Prostate gland (tissue), 2 donors: ENCODE data around the gene GNA14. TPM values are rescaled to one million over a fixed set of nuclear protein-coding genes. Genes with fewer than 3 reads are reported as not detected.

ENCODE experiments used
- DNase-seq: peaks from one replicate; pipeline ENCODE4 v3.0.0-alpha.2; 2019; ENCODE audit warnings: low spot score
- H3K27ac ChIP-seq, 2 donors: fragments of 200-600 bp; sonication (generic); 2 replicates each; pipeline ENCODE4 v1.5.1; 2017 to 2019
- H3K27me3 ChIP-seq: fragments of 200-600 bp; sonication (generic); replicated peaks from 2 replicates; pipeline ENCODE4 v1.5.1; 2019; ENCODE audit not compliant: insufficient read depth
- H3K36me3 ChIP-seq, 2 donors: fragments of 200-600 bp; sonication (generic); 1 replicate in 1 of 2; 2 replicates in 1 of 2; pipeline versions ENCODE4 v1.5.1 to v1.8.1; 2017 to 2019
- H3K4me1 ChIP-seq: fragments of 200-600 bp; sonication (generic); replicated peaks from 2 replicates; pipeline ENCODE4 v1.5.1; 2019
- H3K4me3 ChIP-seq, 2 donors: fragments of 200-600 bp; sonication (generic); 2 replicates each; pipeline ENCODE4 v1.5.1; 2017 to 2019
- H3K9me3 ChIP-seq: fragments of 200-600 bp; sonication (generic); 2 replicates; pipeline ENCODE4 v1.5.1; 2017
- POLR2A ChIP-seq: fragments of 450-650 bp; IDR thresholded peaks from one replicate; pipeline ENCODE4 v1.6.1; 2016; ENCODE audit warnings: antibody characterized with exemption, mild to moderate bottlenecking
- POLR2AphosphoS5 ChIP-seq: sonication (generic); formaldehyde crosslinking; IDR thresholded peaks from one replicate; pipeline ENCODE4 v1.6.1; 2017; ENCODE audit warnings: antibody characterized with exemption
- WGBS: methylation state at CpG from one replicate; pipeline ENCODE4 v1.1.5; 2018; 5-methylcytosine and 5-hydroxymethylcytosine counted together
- intact Hi-C: fragments of 100-400 bp; cut with DNase I; formaldehyde crosslinking; loops from one replicate; pipeline ENCODE4 v1.14.2; 2022
- small RNA-seq, 2 donors: library from RNA; depleted of rRNA; stranded (forward); fragments of <200 nt; gene quantifications; one replicate each; pipeline ENCODE3, GENCODE V24; 2016
- total RNA-seq, 2 donors: library from RNA; depleted of rRNA; stranded (reverse); fragments of >200 nt; gene quantifications; one replicate each; pipeline ENCODE4 v1.1.0, GENCODE V29; 2016
- TF ChIP-seq, protein P1 (sequence below), 4 experiments: fragments of 200-600 bp in 2 of 4; fragments of 450-650 bp in 2 of 4; sonication (generic) in 2 of 4; IDR thresholded peaks; 1 replicate in 3 of 4; 2 replicates in 1 of 4; pipeline ENCODE4 v1.5.1; 2016 to 2019; ENCODE audit warnings: antibody characterized with exemption in 4 of 4, mild to moderate bottlenecking in 2 of 4, moderate library complexity in 2 of 4

The GNA14 gene
- total RNA-seq, 2 donors from 2014 or later = 2.4 to 5.5 TPM

DNA sequence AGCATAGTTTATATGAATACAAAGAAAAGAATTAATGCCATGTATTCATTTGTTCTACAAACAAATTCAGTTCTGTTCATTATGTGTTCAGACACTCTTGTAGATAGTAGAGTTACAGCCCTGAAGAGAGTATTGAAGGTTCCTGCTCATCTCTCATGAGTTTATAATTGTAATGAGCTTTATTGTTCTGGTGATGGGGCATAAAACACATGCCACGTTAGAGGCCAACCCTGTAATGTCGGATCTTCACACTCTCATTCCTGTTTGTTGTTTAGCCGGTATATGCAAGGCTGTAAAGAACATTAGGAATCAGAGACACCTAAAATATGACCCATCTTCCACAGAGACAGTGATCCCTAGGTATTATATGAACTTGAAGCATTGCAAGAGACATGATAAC lies 256.3 kb downstream of the GNA14 start:
- no peak for DNase-seq
- H3K9me3 ChIP-seq = no peaks in the 10 kb centered on the region
- no peak overlapping the region for H3K27ac ChIP-seq
- H3K36me3 ChIP-seq = no peaks in the 10 kb centered on the region
- intact Hi-C loops = no loop called here
- TF ChIP-seq, protein P1, sequence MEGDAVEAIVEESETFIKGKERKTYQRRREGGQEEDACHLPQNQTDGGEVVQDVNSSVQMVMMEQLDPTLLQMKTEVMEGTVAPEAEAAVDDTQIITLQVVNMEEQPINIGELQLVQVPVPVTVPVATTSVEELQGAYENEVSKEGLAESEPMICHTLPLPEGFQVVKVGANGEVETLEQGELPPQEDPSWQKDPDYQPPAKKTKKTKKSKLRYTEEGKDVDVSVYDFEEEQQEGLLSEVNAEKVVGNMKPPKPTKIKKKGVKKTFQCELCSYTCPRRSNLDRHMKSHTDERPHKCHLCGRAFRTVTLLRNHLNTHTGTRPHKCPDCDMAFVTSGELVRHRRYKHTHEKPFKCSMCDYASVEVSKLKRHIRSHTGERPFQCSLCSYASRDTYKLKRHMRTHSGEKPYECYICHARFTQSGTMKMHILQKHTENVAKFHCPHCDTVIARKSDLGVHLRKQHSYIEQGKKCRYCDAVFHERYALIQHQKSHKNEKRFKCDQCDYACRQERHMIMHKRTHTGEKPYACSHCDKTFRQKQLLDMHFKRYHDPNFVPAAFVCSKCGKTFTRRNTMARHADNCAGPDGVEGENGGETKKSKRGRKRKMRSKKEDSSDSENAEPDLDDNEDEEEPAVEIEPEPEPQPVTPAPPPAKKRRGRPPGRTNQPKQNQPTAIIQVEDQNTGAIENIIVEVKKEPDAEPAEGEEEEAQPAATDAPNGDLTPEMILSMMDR (IDR thresholded peaks at IDR 0.05) = no peak
- TF ChIP-seq POLR2A (no peak), POLR2AphosphoS5 (no peak)
- WGBS = 78% methylated on average over 3 of the region's 3 CpGs
- H3K4me1 ChIP-seq = no peaks in the 10 kb centered on the region
- no peak overlapping the region for H3K4me3 ChIP-seq
- no peaks in the 10 kb centered on the region for H3K27me3 ChIP-seq

- no peaks in the 10 kb centered on the region for H3K4me1 ChIP-seq
- H3K9me3 ChIP-seq = no peaks in the 10 kb centered on the region
- H3K4me3 ChIP-seq = no peak overlapping the region
- intact Hi-C loops = no loop called here
- 54% methylated on average over 1 of the region's 1 CpG for WGBS
- no peak for TF ChIP-seq POLR2AphosphoS5
- no peak overlapping the region for H3K27ac ChIP-seq
- H3K27me3 ChIP-seq = no peaks in the 10 kb centered on the region
- no peaks in the 10 kb centered on the region for H3K36me3 ChIP-seq
- no peak for DNase-seq
Observed at GRCh38 chr9:77386187-77386586, 261.9 kb downstream of the GNA14 start.

- no peaks in the 10 kb centered on the region for H3K4me1 ChIP-seq
- H3K27ac ChIP-seq = no peak overlapping the region
- no peaks in the 10 kb centered on the region for H3K27me3 ChIP-seq
- intact Hi-C loops = no loop called here
- no peaks in the 10 kb centered on the region for H3K36me3 ChIP-seq
- no peak overlapping the region for H3K4me3 ChIP-seq
- no peak for DNase-seq
- TF ChIP-seq POLR2A (no peak), POLR2AphosphoS5 (no peak)
- TF ChIP-seq, protein P1 (IDR thresholded peaks at IDR 0.05) = no peak
- H3K9me3 ChIP-seq = no peaks in the 10 kb centered on the region
Observed at GRCh38 chr9:77384406-77384805, 263.7 kb downstream of the GNA14 start.

- WGBS = 93% methylated on average over 6 of the region's 6 CpGs
- TF ChIP-seq POLR2A = no peak
- TF ChIP-seq, protein P1 (IDR thresholded peaks at IDR 0.05) = no peak
- no peak for TF ChIP-seq POLR2AphosphoS5
- intact Hi-C loops = no loop called here
- H3K4me3 ChIP-seq = no peak overlapping the region
- no peak overlapping the region for H3K27ac ChIP-seq
- DNase-seq = no peak
- H3K9me3 ChIP-seq = no peaks in the 10 kb centered on the region
- no peaks in the 10 kb centered on the region for H3K36me3 ChIP-seq
- H3K27me3 ChIP-seq = no peaks in the 10 kb centered on the region
- no peaks in the 10 kb centered on the region for H3K4me1 ChIP-seq
Observed at GRCh38 chr9:77375956-77376532, 272.1 kb downstream of the GNA14 start.

GRCh38 chr9:77374266-77374665 lies 273.9 kb downstream of the GNA14 start:
- Histone ChIP-seq H3K4me3 (no peak overlapping the region), H3K27ac (no peak overlapping the region), H3K36me3 (no peaks in the 10 kb centered on the region), H3K9me3 (no peaks in the 10 kb centered on the region), H3K27me3 (no peaks in the 10 kb centered on the region), H3K4me1 (no peaks in the 10 kb centered on the region)
- no peak for DNase-seq
- intact Hi-C loops = no loop called here
- 96% methylated on average over 3 of the region's 3 CpGs for whole genome bisulfite sequencing
- TF ChIP-seq, protein P1 (IDR thresholded peaks at IDR 0.05) = no peak
- TF ChIP-seq POLR2A = no peak
- TF ChIP-seq POLR2AphosphoS5 = no peak

Small RNA genes lying within 50 kb of the gene (small RNA-seq; reads per million reads assigned to genes)
- 0 reads per million in 2 donors for gene RNU6-1303P
